GM21381 (cell line): ENCODE measurements around the gene PCGF2.

Experiments used
- ATAC-seq: cut with Tn5 transposase; IDR thresholded peaks from one replicate; pipeline ENCODE4 v1.9.1; 2021; ENCODE audit warnings: mild to moderate bottlenecking, moderate library complexity; ENCODE audit not compliant: unreplicated experiment

PCGF2 gene

GRCh38 chr17:38704606-38705522 lies 43.3 kb downstream of the PCGF2 start, which contains the start of gene MLLT6:
MLLT6 (plus strand) TSS chr17:38705273; CDS start chr17:38705633, 360 bp downstream.
- no peak for ATAC-seq

DNA sequence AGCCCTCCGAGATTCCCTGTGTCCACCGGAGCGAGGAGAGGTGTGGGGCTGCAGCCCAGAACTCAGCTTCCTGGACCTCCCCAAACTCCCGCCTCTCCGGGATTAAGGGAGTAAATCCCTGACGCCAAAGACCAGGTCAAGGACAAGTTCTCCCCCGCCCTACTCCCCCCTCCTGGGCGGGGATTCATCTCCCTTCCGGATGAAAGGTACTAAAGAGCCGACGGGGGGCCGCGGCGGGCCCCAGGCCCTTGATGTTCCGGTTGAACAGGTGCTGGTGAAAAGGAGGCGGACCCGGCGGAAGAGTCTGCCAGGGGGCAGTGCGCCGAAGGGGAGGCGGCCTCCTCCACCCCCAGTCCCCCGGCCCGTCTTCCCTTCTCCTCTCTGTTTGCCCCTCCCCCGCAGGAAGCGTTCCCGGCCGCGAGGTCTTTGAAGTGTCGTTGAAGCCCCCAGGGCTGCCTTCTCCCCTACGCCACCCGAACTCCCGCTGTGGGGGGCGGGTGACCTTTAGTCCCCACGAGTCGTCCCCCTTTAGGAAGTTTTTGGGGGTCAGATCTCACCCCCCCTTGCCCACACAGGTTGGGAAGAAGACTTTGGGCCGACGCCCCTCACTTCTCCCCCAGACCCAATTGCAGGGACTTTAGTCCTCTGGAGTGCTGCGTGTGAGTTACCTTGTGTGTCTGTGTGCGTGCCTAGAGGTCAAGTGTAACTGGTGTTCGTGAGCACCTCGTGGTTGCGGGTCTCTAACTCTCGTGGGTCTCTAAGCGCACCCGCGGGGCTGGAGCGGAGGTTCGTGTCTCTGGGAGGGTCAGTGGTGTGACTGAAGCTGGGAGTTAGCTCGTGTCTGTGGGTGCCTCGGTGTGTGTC lies 44.2 kb downstream of the PCGF2 start:
- no peak for ATAC-seq

- ATAC-seq: no peak
These were observed 45.0 kb downstream of the PCGF2 start for GRCh38 chr17:38702916-38703741.

DNA sequence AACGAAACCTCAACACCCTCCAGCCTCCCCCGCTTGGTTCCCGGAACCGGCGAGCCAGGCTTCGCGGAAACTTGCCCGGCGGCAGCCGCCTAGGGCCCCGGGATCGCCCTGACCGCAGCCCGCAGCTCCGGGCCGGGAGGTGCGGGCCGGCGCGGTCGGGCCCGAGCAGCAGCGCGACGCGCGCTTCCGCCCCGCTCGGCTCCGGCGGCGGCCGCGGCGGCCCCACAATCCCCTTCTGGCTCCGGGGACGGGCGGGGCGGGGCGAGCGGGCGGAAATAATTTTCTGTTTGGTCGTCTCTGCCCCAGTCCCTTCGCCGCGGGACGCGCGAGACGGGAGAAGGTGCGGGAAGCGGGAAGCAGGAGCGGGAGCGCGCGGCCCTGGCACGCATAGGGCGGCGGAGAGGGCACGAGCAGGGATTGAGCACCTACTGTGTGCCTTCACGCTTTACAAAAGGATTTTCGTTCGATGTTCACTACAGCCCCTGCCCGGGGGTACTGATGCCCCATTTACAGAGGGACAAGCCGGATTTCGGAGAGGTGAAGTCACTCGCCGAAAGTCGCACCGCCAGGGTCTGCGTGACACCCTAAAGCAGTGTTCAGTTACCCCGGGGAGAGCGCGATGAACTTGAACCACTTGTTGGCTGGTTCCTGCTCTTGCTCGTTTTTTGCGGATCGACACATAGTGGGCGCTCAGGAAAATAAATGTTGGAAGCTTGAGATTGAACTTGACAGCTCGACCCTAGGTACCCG lies 45.8 kb downstream of the PCGF2 start:
- peak; percentile 32 for ATAC-seq

DNA sequence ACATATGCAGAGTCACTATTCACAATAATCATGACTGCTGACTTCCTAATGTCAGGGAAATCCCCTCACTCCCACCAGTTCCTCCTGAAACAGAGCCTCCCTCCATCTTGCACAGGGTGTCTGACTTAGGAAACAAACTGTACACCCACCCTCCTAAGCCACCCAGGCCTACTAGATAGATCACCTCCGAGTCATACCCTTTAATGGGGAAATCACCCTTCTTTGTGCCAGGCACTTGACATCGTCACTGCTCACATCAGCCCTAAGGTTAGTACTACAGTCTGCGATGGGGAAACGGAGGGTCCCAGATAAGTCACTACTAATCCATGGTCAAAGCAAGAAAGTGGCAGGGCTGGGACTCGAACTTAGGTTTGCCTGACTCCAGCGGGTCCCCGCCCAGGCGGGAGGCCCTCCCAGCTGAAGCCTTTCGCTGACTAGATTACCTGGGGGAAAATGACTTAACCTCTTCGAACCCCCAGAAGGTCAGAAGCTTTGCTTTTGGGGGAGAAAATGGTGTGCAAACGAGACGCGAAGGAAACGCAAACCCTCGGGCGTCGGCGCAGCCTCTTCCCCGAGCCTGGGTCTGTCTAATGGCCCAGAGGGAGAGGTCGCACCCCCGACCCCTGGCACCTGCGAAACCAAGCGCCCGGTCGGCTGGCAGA lies 46.5 kb downstream of the PCGF2 start:
- peak; percentile 19 for ATAC-seq

DNA sequence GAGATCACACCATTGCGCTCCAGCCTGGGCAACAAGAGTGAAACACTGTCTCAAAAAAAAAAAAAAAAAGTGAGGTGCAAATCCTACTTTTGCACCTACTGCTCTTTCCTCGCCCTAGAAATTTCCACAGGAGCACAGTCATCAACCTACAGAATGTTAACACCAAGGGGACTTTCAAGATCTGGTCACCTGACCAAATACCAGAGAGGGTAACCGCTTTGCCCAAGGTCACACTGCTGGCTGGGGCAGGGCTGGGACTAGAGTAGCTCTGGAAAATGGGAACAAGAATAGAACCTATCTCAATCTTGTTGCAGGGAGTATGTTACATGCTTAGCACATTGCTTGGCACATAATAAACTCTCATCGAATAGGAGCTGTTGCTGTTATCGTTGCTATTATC lies 49.4 kb downstream of the PCGF2 start:
- no peak for ATAC-seq

DNA sequence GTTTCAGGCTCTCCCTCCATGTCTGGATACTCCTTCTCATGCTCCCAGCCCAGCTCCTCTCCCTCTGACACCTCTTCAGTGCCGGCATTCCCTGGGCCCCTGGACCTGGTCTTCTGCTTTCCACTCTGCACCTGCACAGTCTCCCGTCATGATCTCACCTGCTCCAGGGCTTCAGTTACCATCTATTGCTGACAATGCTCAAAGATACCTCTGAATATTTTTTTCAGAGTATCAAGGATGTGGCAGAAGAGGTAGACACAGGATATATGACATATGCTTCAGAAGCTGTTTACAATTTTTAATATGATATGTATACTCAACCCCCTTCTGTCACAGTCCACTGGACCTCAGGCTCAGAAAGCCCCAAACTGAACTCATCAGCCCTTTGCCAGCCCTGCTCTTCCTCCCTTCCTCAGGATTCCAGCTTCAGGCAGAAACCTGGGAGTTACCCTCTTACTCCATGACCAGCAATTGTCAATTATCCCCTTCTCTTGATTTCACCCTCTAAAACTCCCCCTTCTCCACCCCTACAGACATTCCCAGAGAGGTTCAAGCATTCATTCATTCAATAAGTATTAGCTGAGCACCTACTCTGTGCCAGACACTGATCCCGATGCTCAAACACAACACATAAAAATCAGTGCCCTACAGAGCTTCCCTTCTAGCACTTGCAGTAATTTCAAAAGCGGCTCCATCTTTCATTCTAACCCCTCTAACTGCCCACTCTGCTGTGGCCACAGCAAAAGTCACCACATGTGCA lies 50.9 kb downstream of the PCGF2 start:
- ATAC-seq: no peak

DNA sequence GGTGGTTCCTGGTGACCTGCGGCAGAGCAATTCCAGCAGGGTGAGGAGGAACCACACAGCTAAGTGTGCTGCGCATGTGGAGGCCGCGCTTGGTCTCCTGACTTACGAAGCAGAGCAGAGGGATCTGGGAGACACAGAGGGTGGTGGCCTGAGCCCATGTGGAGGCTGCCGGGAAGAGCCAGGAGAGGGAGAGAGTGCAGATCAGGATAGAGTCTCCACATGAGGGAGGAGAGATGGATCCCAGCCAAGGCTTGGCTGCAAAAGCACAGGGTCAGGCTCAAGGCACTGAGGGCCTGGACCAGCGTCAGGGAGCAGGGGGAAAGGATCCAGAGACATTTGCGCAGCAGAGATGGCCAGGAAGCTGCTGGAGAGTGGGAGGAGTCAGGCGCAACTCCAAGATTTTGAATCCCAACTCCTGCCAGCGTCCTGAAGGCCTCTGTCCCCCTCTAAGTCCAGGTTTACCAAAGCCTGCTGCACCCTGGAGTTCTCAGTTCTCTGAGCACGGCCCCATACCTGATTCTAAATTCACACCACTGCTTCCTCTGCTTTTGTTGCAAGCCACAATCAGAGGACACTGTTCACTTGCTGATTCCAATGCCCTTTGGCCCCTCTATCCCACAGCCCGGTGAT lies 54.3 kb downstream of the PCGF2 start:
- no peak for ATAC-seq

GRCh38 chr17:38691154-38691553 lies 57.0 kb downstream of the PCGF2 start:
- no peak for ATAC-seq

GRCh38 chr17:38690386-38690785 lies 57.8 kb downstream of the PCGF2 start:
- ATAC-seq: no peak

GRCh38 chr17:38687286-38687685 lies 60.9 kb downstream of the PCGF2 start:
- no peak for ATAC-seq

DNA sequence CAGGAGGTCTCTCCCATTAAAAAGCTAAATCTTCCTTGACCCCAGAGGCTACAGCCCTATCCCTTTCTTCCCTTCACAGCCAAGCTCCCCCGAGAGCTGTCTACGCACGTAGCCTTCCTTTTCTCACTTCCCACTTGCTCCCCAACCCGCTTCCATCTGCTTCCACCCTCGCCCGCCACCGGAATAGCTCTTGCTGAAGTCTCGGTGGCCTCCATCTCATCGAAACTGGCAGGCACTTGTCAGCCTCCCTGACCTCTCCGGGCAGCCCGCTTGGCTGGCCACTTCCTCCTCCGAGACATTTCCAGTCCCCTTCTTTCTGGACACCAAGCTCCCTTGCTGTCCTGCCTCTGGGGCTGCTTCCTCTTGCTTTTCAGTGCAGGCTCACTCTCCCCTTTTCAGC lies 62.6 kb downstream of the PCGF2 start:
- ATAC-seq: no peak
